ENCODE measurements around the gene COX14. TPM values are rescaled to one million over a fixed set of nuclear protein-coding genes. Genes with fewer than 3 reads are reported as not detected.
A peak's percentile ranks its signal among the peaks of the same experiment; 100 is the strongest.
"Not testable (repeated sequence)": the region's sequence is repeated elsewhere in the genome, so short reads cannot be mapped to it uniquely, and the experiment has no call there.

COX14 gene
- total RNA-seq, 1 donor from 2014 or later = 195 TPM

DNA sequence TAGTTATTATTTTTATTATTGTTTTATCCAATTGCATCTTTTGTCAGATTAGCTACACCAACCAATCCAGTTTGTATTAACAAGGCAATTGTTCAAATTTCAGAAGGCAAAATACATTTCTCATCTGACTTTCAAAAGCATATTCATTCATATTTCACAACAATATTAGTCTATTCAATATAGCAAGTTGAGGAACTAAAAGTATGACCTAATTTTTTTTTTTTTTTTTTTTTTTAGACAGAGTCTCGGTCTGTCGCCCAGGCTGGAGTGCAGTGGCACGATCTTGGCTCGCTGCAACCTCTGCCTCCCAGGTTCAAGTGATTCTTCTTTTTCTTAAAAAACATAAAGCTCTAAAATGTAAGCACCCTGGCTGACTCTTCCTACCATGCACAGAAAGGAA lies 17.3 kb downstream of the COX14 start:
- H3K9me3 ChIP-seq (replicated peaks) = no peaks in the 10 kb centered on the region
- no peak overlapping the region for H3K27ac ChIP-seq (replicated peaks)
- H3K4me1 ChIP-seq = peaks cover 66% of the 10 kb centered on the region
- intact Hi-C loops (cut with micrococcal nuclease) = no loop called here
- H3K4me3 ChIP-seq = no peak overlapping the region
- TF ChIP-seq, protein P1, sequence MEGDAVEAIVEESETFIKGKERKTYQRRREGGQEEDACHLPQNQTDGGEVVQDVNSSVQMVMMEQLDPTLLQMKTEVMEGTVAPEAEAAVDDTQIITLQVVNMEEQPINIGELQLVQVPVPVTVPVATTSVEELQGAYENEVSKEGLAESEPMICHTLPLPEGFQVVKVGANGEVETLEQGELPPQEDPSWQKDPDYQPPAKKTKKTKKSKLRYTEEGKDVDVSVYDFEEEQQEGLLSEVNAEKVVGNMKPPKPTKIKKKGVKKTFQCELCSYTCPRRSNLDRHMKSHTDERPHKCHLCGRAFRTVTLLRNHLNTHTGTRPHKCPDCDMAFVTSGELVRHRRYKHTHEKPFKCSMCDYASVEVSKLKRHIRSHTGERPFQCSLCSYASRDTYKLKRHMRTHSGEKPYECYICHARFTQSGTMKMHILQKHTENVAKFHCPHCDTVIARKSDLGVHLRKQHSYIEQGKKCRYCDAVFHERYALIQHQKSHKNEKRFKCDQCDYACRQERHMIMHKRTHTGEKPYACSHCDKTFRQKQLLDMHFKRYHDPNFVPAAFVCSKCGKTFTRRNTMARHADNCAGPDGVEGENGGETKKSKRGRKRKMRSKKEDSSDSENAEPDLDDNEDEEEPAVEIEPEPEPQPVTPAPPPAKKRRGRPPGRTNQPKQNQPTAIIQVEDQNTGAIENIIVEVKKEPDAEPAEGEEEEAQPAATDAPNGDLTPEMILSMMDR (IDR thresholded peaks at IDR 0.05; ENCODE audit: borderline replicate concordance) = no peak
- H3K36me3 ChIP-seq = peaks cover 67% of the 10 kb centered on the region
- DNase-seq = no peak
- no peaks in the 10 kb centered on the region for H3K27me3 ChIP-seq (ENCODE audit: low read depth)

DNA sequence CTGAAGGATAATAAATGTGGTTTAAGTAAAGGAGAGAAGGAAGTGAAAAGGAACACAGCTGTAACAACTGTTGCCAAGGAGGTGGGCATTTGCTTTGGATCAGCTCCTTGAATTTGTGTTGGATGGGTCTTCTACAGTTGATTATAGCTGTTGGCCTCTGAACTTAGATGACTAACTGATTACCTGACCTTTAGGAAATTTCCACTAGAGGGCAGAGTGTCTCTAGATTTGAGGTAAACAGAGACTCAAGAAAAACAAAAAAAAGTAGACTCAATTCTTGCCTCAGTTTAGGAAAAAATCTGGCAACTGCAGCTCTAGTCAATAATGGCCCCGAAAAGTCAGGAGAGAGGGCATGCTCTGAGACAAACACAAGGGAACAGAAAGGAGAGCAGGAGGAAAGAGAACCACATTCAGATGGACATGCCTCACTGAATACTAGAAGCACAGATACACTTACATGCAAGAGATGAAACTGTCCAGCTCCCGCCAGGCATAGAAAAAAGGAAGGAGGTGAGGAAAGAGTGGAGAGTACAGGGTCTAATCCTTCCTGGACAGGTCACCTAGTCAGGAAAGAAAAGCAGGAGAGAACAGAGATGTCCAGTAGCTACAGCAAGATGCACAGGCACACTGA lies 20.6 kb downstream of the COX14 start:
- peaks cover 47% of the 10 kb centered on the region for H3K4me1 ChIP-seq
- H3K27ac ChIP-seq (replicated peaks) = no peak overlapping the region
- no peak overlapping the region for H3K4me3 ChIP-seq
- no peak for DNase-seq
- H3K9me3 ChIP-seq (replicated peaks) = no peaks in the 10 kb centered on the region
- intact Hi-C loops (cut with micrococcal nuclease) = no loop called here
- peaks cover 66% of the 10 kb centered on the region for H3K36me3 ChIP-seq
- TF ChIP-seq, protein P1 (IDR thresholded peaks at IDR 0.05; ENCODE audit: borderline replicate concordance) = peak; percentile 50
- no peaks in the 10 kb centered on the region for H3K27me3 ChIP-seq (ENCODE audit: low read depth)

DNA sequence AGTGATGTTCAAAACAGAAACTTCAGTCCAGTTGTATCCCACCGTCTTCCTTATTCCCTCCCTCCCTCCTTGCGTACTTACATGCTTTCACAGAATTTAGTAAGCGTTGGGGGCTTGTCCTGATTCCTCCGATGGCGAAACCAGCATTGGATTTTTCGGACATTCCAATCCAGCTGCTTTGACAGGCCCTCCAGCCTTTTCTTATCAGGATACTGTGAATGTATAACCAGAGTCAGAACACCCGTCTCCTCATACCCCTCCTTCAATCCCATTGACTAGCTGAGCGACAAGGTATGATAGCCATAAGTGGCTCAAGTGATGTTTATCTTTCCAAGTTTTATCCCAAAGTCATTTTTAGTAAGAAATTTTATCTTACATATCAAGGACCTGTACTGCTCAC lies 31.0 kb downstream of the COX14 start:
- intact Hi-C loops (cut with micrococcal nuclease) = no loop called here
- Histone ChIP-seq H3K4me1 (peaks cover 25% of the 10 kb centered on the region), H3K27me3 (ENCODE audit: low read depth) (no peaks in the 10 kb centered on the region), H3K9me3 (replicated peaks) (no peaks in the 10 kb centered on the region), H3K4me3 (no peak overlapping the region), H3K27ac (replicated peaks) (no peak overlapping the region), H3K36me3 (peaks cover 35% of the 10 kb centered on the region)
- DNase-seq = no peak
- TF ChIP-seq, protein P1 (IDR thresholded peaks at IDR 0.05; ENCODE audit: borderline replicate concordance) = no peak

DNA sequence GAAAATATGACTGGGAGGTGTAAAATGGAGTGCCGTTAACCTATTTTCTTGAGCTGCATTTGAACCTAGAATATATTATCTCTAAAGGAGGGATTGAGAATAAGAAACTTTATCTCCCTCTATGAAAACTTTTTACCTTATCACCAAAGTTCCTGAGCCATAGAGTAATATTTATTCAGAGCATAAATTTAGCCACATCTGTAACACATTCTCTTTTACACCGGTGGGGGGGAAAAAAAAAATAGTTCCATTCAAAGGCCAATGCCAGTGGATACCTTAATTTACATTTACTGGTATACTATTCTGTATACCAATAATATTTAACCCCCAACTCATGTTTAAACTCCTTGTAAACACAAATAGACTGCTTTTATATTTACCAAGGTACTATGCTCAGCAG lies 33.4 kb downstream of the COX14 start:
- DNase-seq = no peak
- TF ChIP-seq, protein P1 (IDR thresholded peaks at IDR 0.05; ENCODE audit: borderline replicate concordance) = no peak
- no peak overlapping the region for H3K27ac ChIP-seq (replicated peaks)

DNA sequence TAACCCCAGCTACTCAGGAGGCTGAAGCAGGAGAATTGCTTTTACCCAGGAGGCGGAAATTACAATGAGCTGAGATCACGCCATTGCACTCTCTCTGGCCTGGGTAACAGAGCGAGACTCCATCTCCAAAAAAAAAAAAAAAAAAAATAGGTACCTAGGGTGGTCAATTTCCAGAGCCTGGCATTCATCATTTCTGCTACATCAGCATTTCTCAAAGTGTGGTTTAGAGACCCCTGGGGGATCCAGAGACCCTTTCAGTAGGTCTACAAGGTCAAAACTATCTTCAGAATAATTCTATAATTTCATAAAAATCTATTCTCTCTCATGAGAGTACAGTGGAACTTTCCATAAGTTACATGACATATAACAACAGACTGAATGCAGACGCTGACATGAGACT lies 35.2 kb downstream of the COX14 start:
- intact Hi-C loops (cut with micrococcal nuclease) = no loop called here
- peaks cover 38% of the 10 kb centered on the region for H3K4me1 ChIP-seq
- H3K27ac ChIP-seq (replicated peaks) = no peak overlapping the region
- no peak overlapping the region for H3K4me3 ChIP-seq
- no peaks in the 10 kb centered on the region for H3K9me3 ChIP-seq (replicated peaks)
- no peak for DNase-seq
- H3K36me3 ChIP-seq = peaks cover 6% of the 10 kb centered on the region
- H3K27me3 ChIP-seq (ENCODE audit: low read depth) = no peaks in the 10 kb centered on the region
- TF ChIP-seq, protein P1 (IDR thresholded peaks at IDR 0.05; ENCODE audit: borderline replicate concordance) = no peak

More for the DNA sequence above, 33.4 kb downstream of the COX14 start:
- no peaks in the 10 kb centered on the region for H3K27me3 ChIP-seq (ENCODE audit: low read depth)
- H3K4me3 ChIP-seq = no peak overlapping the region
- peaks cover 26% of the 10 kb centered on the region for H3K4me1 ChIP-seq
- H3K36me3 ChIP-seq = peaks cover 24% of the 10 kb centered on the region
- no peaks in the 10 kb centered on the region for H3K9me3 ChIP-seq (replicated peaks)
- intact Hi-C loops (cut with micrococcal nuclease) = no loop called here

DNA sequence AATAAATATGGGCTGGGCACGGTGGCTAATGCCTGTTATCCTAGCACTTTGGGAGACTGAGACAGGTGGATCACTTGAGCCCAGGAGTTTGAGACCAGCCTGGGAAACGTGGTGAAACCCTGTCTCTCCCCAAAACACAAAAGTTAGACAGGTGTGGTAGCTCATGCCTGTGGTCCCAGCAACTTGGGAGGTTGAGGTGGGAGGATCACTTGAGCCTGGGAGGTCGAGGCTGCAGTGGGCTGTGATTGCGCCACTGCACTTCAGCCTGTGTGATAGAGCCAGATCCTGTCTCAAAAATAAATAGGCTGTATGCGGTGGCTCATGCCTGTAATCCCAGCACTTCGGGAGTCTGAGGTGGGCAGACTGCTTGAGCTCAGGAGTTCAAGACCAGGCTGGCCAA lies 36.0 kb downstream of the COX14 start:
- H3K9me3 ChIP-seq (replicated peaks); H3K27ac ChIP-seq (replicated peaks); H3K4me3 ChIP-seq; H3K36me3 ChIP-seq; intact Hi-C loops (cut with micrococcal nuclease); H3K27me3 ChIP-seq (ENCODE audit: low read depth); DNase-seq: not testable (repeated sequence)
- H3K4me1 ChIP-seq = peaks cover 33% of the 10 kb centered on the region

Measured in left ventricle myocardium inferior (tissue), 1 donor.